ENCODE data around the gene GPR35. TPM values are rescaled to one million over a fixed set of nuclear protein-coding genes. Genes with fewer than 3 reads are reported as not detected.

The GPR35 gene
- polyA plus RNA-seq, 3 donors: 30.6 to 37.8 (median 36.3) TPM

- peaks cover 0 to 2% (median 2%) of the 10 kb centered on the region in 3 donors for H3K27me3 Mint-ChIP-seq (ENCODE audit: low read depth in 3 of 3)
- H3K27ac Mint-ChIP-seq: peak overlapping the region in 2 of 7 donors; percentile 60 to 97
- intact Hi-C loops (cut with micrococcal nuclease): no loop called here
Observed at GRCh38 chr2:240578110-240578450, 47.2 kb upstream of the GPR35 start.

GRCh38 chr2:240578488-240578887 lies 46.8 kb upstream of the GPR35 start:
- peaks cover 64% of the 10 kb centered on the region for H3K79me2 ChIP-seq (ENCODE audit: insufficient read depth, low read length)
- DNase-seq: no peak
- H4K20me1 ChIP-seq (ENCODE audit: insufficient read depth, low read length): peaks cover 76% of the 10 kb centered on the region
- peaks cover 36 to 40% of the 10 kb centered on the region in 2 donors for H3K4me1 ChIP-seq (ENCODE audit: control insufficient read depth in 1 of 2, insufficient read depth in 2 of 2, low read length in 2 of 2)
- Mint-ChIP-seq H3K9me3 (peaks cover 0 to 2% (median 0%) of the 10 kb centered on the region in 7 donors), H3K27ac (peak overlapping the region; percentile 88 to 98 (median 97)), H3K4me1 (peaks cover 48% of the 10 kb centered on the region), H3K4me3 (no peak overlapping the region), H3K36me3 (peaks cover 56 to 65% of the 10 kb centered on the region in 2 donors), H3K27me3 (ENCODE audit: low read depth in 3 of 3) (peaks cover 0 to 2% (median 2%) of the 10 kb centered on the region in 3 donors)
- no peaks in the 10 kb centered on the region for H3K9me3 ChIP-seq (replicated peaks in 1 of 2; ENCODE audit: control insufficient read depth in 1 of 2, insufficient read depth in 1 of 2, low read length in 2 of 2)
- peak overlapping the region; percentile 88 to 96 for H3K27ac ChIP-seq (ENCODE audit: low read depth in 1 of 2, low read length in 2 of 2)
- H3K36me3 ChIP-seq (replicated peaks in 1 of 2; ENCODE audit: control insufficient read depth in 1 of 2, insufficient read depth in 2 of 2, low read length in 2 of 2): peaks cover 52 to 61% of the 10 kb centered on the region in 2 donors
- 94% methylated on average over 3 of the region's 8 CpGs for WGBS (ENCODE audit: insufficient coverage)
- no peak for TF ChIP-seq CTCF (IDR thresholded peaks at IDR 0.05)
- H2AFZ ChIP-seq (ENCODE audit: insufficient read depth, low read depth, low read length, poor library complexity, severe bottlenecking): no peak overlapping the region
- H3K27me3 ChIP-seq (ENCODE audit: control insufficient read depth in 2 of 2, insufficient read depth in 2 of 2, low read length in 2 of 2): no peaks in the 10 kb centered on the region
- no peak overlapping the region for H3K9ac ChIP-seq (ENCODE audit: insufficient read depth, low read length, poor library complexity, severe bottlenecking)
- no peak overlapping the region for H3K4me3 ChIP-seq (replicated peaks in 1 of 3; ENCODE audit: low read depth in 2 of 3, low read length in 3 of 3)
- H3K4me2 ChIP-seq (replicated peaks; ENCODE audit: extremely low read depth, low read length, poor library complexity, severe bottlenecking): no peak overlapping the region
- intact Hi-C loops (cut with micrococcal nuclease): no loop called here

More at GRCh38 chr2:240578110-240578450, 47.2 kb upstream of the GPR35 start:
- H3K27me3 ChIP-seq (ENCODE audit: control insufficient read depth in 2 of 2, insufficient read depth in 2 of 2, low read length in 2 of 2): no peaks in the 10 kb centered on the region
- no peak overlapping the region for H3K4me2 ChIP-seq (replicated peaks; ENCODE audit: extremely low read depth, low read length, poor library complexity, severe bottlenecking)
- Mint-ChIP-seq H3K9me3 (peaks cover 0 to 2% (median 0%) of the 10 kb centered on the region in 7 donors), H3K36me3 (peaks cover 53 to 63% of the 10 kb centered on the region in 2 donors), H3K4me1 (peaks cover 44% of the 10 kb centered on the region), H3K4me3 (no peak overlapping the region)
- no peak overlapping the region for H3K9ac ChIP-seq (ENCODE audit: insufficient read depth, low read length, poor library complexity, severe bottlenecking)
- H3K36me3 ChIP-seq (replicated peaks in 1 of 2; ENCODE audit: control insufficient read depth in 1 of 2, insufficient read depth in 2 of 2, low read length in 2 of 2): peaks cover 54 to 61% of the 10 kb centered on the region in 2 donors
- WGBS (ENCODE audit: insufficient coverage): 100% methylated on average over 5 of the region's 9 CpGs
- peaks cover 36 to 40% of the 10 kb centered on the region in 2 donors for H3K4me1 ChIP-seq (ENCODE audit: control insufficient read depth in 1 of 2, insufficient read depth in 2 of 2, low read length in 2 of 2)
- no peak for DNase-seq
- peak overlapping the region; percentile 88 to 96 for H3K27ac ChIP-seq (ENCODE audit: low read depth in 1 of 2, low read length in 2 of 2)
- H3K79me2 ChIP-seq (ENCODE audit: insufficient read depth, low read length): peaks cover 64% of the 10 kb centered on the region
- H3K4me3 ChIP-seq (replicated peaks in 1 of 3; ENCODE audit: low read depth in 2 of 3, low read length in 3 of 3): no peak overlapping the region
- H4K20me1 ChIP-seq (ENCODE audit: insufficient read depth, low read length): peaks cover 80% of the 10 kb centered on the region
- TF ChIP-seq CTCF (IDR thresholded peaks at IDR 0.05): no peak
- H2AFZ ChIP-seq (ENCODE audit: insufficient read depth, low read depth, low read length, poor library complexity, severe bottlenecking): no peak overlapping the region
- H3K9me3 ChIP-seq (replicated peaks in 1 of 2; ENCODE audit: control insufficient read depth in 1 of 2, insufficient read depth in 1 of 2, low read length in 2 of 2): no peaks in the 10 kb centered on the region

All from CD14-positive monocyte (primary cell).